Neuronal stem cell (in vitro differentiated cells): ENCODE data around the gene MSH2.

Source experiments
- DNase-seq: peaks from one replicate; pipeline ENCODE4 v3.0.0-alpha.2; 2013; ENCODE audit warnings: low spot score
- H2AFZ ChIP-seq: one replicate; pipeline ENCODE4 v1.6.1; 2013; ENCODE audit warnings: mild to moderate bottlenecking, low read length, inconsistent platforms
- H2AK5ac ChIP-seq: 2 replicates; pipeline ENCODE4 v1.6.1; 2013; ENCODE audit warnings: low read depth, mild to moderate bottlenecking, inconsistent platforms, low read length, moderate library complexity, mixed read lengths
- H2BK120ac ChIP-seq: 2 replicates; pipeline ENCODE4 v1.6.1; 2013; ENCODE audit warnings: low read depth, mild to moderate bottlenecking, inconsistent platforms, low read length, moderate library complexity, mixed read lengths
- H2BK12ac ChIP-seq: one replicate; pipeline ENCODE4 v1.6.1; 2013; ENCODE audit warnings: low read length, inconsistent platforms
- H2BK15ac ChIP-seq: 2 replicates; pipeline ENCODE4 v1.6.1; 2013; ENCODE audit warnings: mild to moderate bottlenecking, low read length, inconsistent platforms, mixed read lengths
- H2BK5ac ChIP-seq: one replicate; pipeline ENCODE4 v1.6.1; 2013; ENCODE audit warnings: inconsistent platforms, mild to moderate bottlenecking, low read length, moderate library complexity
- H3K14ac ChIP-seq: one replicate; pipeline ENCODE4 v1.6.1; 2013; ENCODE audit warnings: low read length, inconsistent platforms
- H3K18ac ChIP-seq: 2 replicates; pipeline ENCODE4 v1.6.1; 2013; ENCODE audit warnings: low read length, inconsistent platforms
- H3K23ac ChIP-seq: 2 replicates; pipeline ENCODE4 v1.6.1; 2013; ENCODE audit warnings: low read depth, mild to moderate bottlenecking, mixed read lengths, low read length, inconsistent platforms; ENCODE audit not compliant: poor library complexity
- H3K27ac ChIP-seq: replicated peaks from 3 replicates; pipeline ENCODE4 v1.5.1; 2013; ENCODE audit warnings: low read length, inconsistent platforms
- H3K27me3 ChIP-seq, 3 experiments: 2 replicates each; pipeline ENCODE4 v1.6.1; 2013; ENCODE audit warnings: low read length in 3 of 3, mild to moderate bottlenecking in 2 of 3, inconsistent platforms in 1 of 3, low read depth in 1 of 3, mixed read lengths in 1 of 3, moderate library complexity in 1 of 3; ENCODE audit not compliant: control insufficient read depth in 3 of 3, insufficient read depth in 3 of 3
- H3K36me3 ChIP-seq, 2 donors: replicated peaks in 1 of 2; 2 replicates each; pipeline ENCODE4 v1.6.1; 2013; ENCODE audit warnings: low read length in 2 of 2; ENCODE audit not compliant: control insufficient read depth in 2 of 2, insufficient read depth in 2 of 2
- H3K4ac ChIP-seq: 2 replicates; pipeline ENCODE4 v1.6.1; 2013; ENCODE audit warnings: inconsistent platforms, mild to moderate bottlenecking, low read length, moderate library complexity
- H3K4me1 ChIP-seq, 2 donors: 1 replicate in 1 of 2; 2 replicates in 1 of 2; pipeline ENCODE4 v1.6.1; 2013; ENCODE audit warnings: low read length in 2 of 2, low read depth in 1 of 2; ENCODE audit not compliant: control insufficient read depth in 2 of 2, insufficient read depth in 1 of 2
- H3K4me2 ChIP-seq: one replicate; pipeline ENCODE4 v1.6.1; 2013; ENCODE audit warnings: mild to moderate bottlenecking, low read length, inconsistent platforms; ENCODE audit not compliant: insufficient read depth, poor library complexity, severe bottlenecking
- H3K4me3 ChIP-seq, 2 donors: 2 replicates each; pipeline ENCODE4 v1.5.1; 2013; ENCODE audit warnings: low read length in 2 of 2, mild to moderate bottlenecking in 2 of 2, inconsistent platforms in 1 of 2, moderate library complexity in 1 of 2
- H3K79me1 ChIP-seq: one replicate; pipeline ENCODE4 v1.6.1; 2013; ENCODE audit warnings: low read depth, mild to moderate bottlenecking, inconsistent platforms, low read length, moderate library complexity
- H3K9ac ChIP-seq: one replicate; pipeline ENCODE4 v1.6.1; 2013; ENCODE audit warnings: mild to moderate bottlenecking, low read depth, low read length, inconsistent platforms; ENCODE audit not compliant: poor library complexity
- H3K9me3 ChIP-seq, 2 donors: replicated peaks in 1 of 2; 2 replicates each; pipeline versions ENCODE3 to v1.6.1; 2013; ENCODE audit warnings: low read length in 2 of 2, mild to moderate bottlenecking in 2 of 2, inconsistent platforms in 1 of 2, low read depth in 1 of 2, mixed read lengths in 1 of 2, moderate library complexity in 1 of 2; ENCODE audit not compliant: control insufficient read depth in 2 of 2, insufficient read depth in 1 of 2
- H4K8ac ChIP-seq: one replicate; pipeline ENCODE4 v1.6.1; 2013; ENCODE audit warnings: low read depth, mild to moderate bottlenecking, inconsistent platforms, low read length, moderate library complexity
- H4K91ac ChIP-seq: one replicate; pipeline ENCODE4 v1.6.1; 2013; ENCODE audit warnings: low read length, low read depth, mild to moderate bottlenecking, inconsistent platforms; ENCODE audit not compliant: poor library complexity
- WGBS, 2 donors: extraction: QIAGEN DNeasy Blood & Tissue Kit; methylation state at CpG; one replicate each; pipeline ENCODE4 v1.1.7; 2013; ENCODE audit warnings: missing lambda C conversion rate in 2 of 2, mixed read lengths in 1 of 2; ENCODE audit not compliant: insufficient read length in 2 of 2, insufficient replicate concordance in 1 of 2; ENCODE audit errors: extremely low coverage in 2 of 2; 5-methylcytosine and 5-hydroxymethylcytosine counted together

Gene MSH2

GRCh38 chr2:47438106-47438505 lies 35.1 kb downstream of the MSH2 start:
- no peak for DNase-seq
- Histone ChIP-seq H3K14ac (no peak overlapping the region), H3K9ac (no peak overlapping the region), H3K4me1 (no peaks in the 10 kb centered on the region), H2BK120ac (no peak overlapping the region), H3K4ac (no peak overlapping the region), H3K79me1 (peaks cover 3% of the 10 kb centered on the region), H3K27me3 (no peaks in the 10 kb centered on the region), H3K4me3 (no peak overlapping the region), H2BK12ac (no peak overlapping the region), H4K8ac (no peak overlapping the region), H3K27ac (no peak overlapping the region), H3K4me2 (no peak overlapping the region), H2BK5ac (no peak overlapping the region), H3K23ac (no peak overlapping the region), H3K9me3 (no peaks in the 10 kb centered on the region), H2BK15ac (no peak overlapping the region), H3K36me3 (peaks cover 13 to 78% of the 10 kb centered on the region in 2 donors), H2AFZ (no peak overlapping the region), H3K18ac (no peak overlapping the region), H2AK5ac (no peak overlapping the region), H4K91ac (no peak overlapping the region)
- WGBS, 2 donors = no CpG with 5 or more reads among the region's 3 CpGs

- Histone ChIP-seq H4K8ac (no peak overlapping the region), H2BK5ac (no peak overlapping the region), H3K4me1 (no peaks in the 10 kb centered on the region), H2BK15ac (no peak overlapping the region), H3K27ac (no peak overlapping the region), H3K27me3 (no peaks in the 10 kb centered on the region), H3K14ac (no peak overlapping the region), H3K18ac (no peak overlapping the region), H3K4ac (no peak overlapping the region), H3K9ac (no peak overlapping the region), H3K36me3 (peaks cover 13 to 85% of the 10 kb centered on the region in 2 donors), H3K23ac (no peak overlapping the region), H3K4me3 (no peak overlapping the region), H3K79me1 (peaks cover 3% of the 10 kb centered on the region), H3K4me2 (no peak overlapping the region), H4K91ac (no peak overlapping the region), H3K9me3 (no peaks in the 10 kb centered on the region), H2BK12ac (no peak overlapping the region), H2BK120ac (no peak overlapping the region), H2AFZ (no peak overlapping the region), H2AK5ac (no peak overlapping the region)
- DNase-seq = no peak
- whole genome bisulfite sequencing, 2 donors = no CpG with 5 or more reads among the region's 2 CpGs
Measured at GRCh38 chr2:47438783-47439182, 35.8 kb downstream of the MSH2 start.

- DNase-seq = no peak
- H3K4ac ChIP-seq = no peak overlapping the region
- H2BK12ac ChIP-seq = no peak overlapping the region
- H3K79me1 ChIP-seq = no peaks in the 10 kb centered on the region
- H3K9me3 ChIP-seq = peaks cover 0 to 1% of the 10 kb centered on the region in 2 donors
- no peak overlapping the region for H3K23ac ChIP-seq
- H3K27ac ChIP-seq = no peak overlapping the region
- no peaks in the 10 kb centered on the region for H3K27me3 ChIP-seq
- H3K36me3 ChIP-seq = peaks cover 9 to 93% of the 10 kb centered on the region in 2 donors
- no peak overlapping the region for H4K91ac ChIP-seq
- H2BK15ac ChIP-seq = no peak overlapping the region
- H2AFZ ChIP-seq = no peak overlapping the region
- no peak overlapping the region for H2BK5ac ChIP-seq
- no peaks in the 10 kb centered on the region for H3K4me1 ChIP-seq
- no peak overlapping the region for H3K14ac ChIP-seq
- no peak overlapping the region for H3K18ac ChIP-seq
- no peak overlapping the region for H4K8ac ChIP-seq
- H2BK120ac ChIP-seq = no peak overlapping the region
- no peak overlapping the region for H3K4me3 ChIP-seq
- no peak overlapping the region for H3K9ac ChIP-seq
- no peak overlapping the region for H2AK5ac ChIP-seq
- H3K4me2 ChIP-seq = no peak overlapping the region
Measured at GRCh38 chr2:47451790-47452189, 48.8 kb downstream of the MSH2 start.

GRCh38 chr2:47452761-47453160 lies 49.8 kb downstream of the MSH2 start:
- H2BK120ac ChIP-seq = no peak overlapping the region
- H2BK15ac ChIP-seq = no peak overlapping the region
- peaks cover 0 to 3% of the 10 kb centered on the region in 2 donors for H3K9me3 ChIP-seq
- H2AFZ ChIP-seq = no peak overlapping the region
- no peaks in the 10 kb centered on the region for H3K27me3 ChIP-seq
- H4K8ac ChIP-seq = no peak overlapping the region
- no peak overlapping the region for H3K4me2 ChIP-seq
- peaks cover 10 to 93% of the 10 kb centered on the region in 2 donors for H3K36me3 ChIP-seq
- H3K27ac ChIP-seq = no peak overlapping the region
- no peak overlapping the region for H2BK5ac ChIP-seq
- no peak overlapping the region for H4K91ac ChIP-seq
- WGBS, 2 donors = no CpG with 5 or more reads among the region's 2 CpGs
- no peak overlapping the region for H3K9ac ChIP-seq
- H3K4me1 ChIP-seq = no peaks in the 10 kb centered on the region
- no peaks in the 10 kb centered on the region for H3K79me1 ChIP-seq
- no peak overlapping the region for H3K14ac ChIP-seq
- H3K23ac ChIP-seq = no peak overlapping the region
- no peak overlapping the region for H3K4ac ChIP-seq
- no peak overlapping the region for H3K4me3 ChIP-seq
- no peak overlapping the region for H2AK5ac ChIP-seq
- no peak overlapping the region for H2BK12ac ChIP-seq
- DNase-seq = no peak
- no peak overlapping the region for H3K18ac ChIP-seq
